Epidermal melanocyte (primary cell): Measurements from ENCODE around the gene RNF208.

ENCODE experiments used
- DNase-seq: peaks from one replicate; pipeline ENCODE4 v3.0.0; 2011; ENCODE audit warnings: low spot score; ENCODE audit not compliant: insufficient read length

Gene RNF208

GRCh38 chr9:137178201-137178938, 43.7 kb downstream of the RNF208 start:
- no peak for DNase-seq

- DNase-seq = peak; percentile 68
These were observed 45.5 kb downstream of the RNF208 start for GRCh38 chr9:137176302-137177182.

- no peak for DNase-seq
These were observed 46.6 kb downstream of the RNF208 start for GRCh38 chr9:137175345-137175961.

DNA sequence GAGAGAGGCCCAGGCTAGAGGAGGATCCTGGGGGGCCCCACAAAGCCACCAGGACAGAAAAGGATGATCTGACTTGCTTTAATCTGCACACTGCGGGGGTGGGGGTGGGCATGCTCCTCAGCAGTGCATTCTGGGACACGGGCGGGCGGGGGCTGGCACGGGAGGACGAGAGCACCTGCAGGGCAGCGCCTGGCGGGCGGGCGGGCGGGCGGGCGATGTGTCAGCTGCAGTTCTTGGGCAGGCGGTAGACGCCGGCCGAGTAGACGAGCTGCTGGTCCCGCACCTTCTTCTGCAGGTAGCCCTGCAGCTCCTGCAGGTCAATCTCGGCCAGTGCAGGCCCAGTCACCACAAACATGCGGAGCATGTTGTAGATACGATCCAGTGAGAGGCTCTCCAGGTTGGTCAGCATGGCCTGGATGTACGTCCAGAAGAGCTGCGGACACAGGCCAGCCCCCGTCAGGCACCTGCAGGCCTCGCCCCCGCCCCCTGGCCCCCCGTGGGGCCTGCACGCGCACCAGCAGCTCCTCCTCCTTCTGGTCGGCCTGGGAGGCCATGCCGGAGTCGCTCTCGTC, 47.2 kb downstream of the RNF208 start:
- DNase-seq = no peak

DNA sequence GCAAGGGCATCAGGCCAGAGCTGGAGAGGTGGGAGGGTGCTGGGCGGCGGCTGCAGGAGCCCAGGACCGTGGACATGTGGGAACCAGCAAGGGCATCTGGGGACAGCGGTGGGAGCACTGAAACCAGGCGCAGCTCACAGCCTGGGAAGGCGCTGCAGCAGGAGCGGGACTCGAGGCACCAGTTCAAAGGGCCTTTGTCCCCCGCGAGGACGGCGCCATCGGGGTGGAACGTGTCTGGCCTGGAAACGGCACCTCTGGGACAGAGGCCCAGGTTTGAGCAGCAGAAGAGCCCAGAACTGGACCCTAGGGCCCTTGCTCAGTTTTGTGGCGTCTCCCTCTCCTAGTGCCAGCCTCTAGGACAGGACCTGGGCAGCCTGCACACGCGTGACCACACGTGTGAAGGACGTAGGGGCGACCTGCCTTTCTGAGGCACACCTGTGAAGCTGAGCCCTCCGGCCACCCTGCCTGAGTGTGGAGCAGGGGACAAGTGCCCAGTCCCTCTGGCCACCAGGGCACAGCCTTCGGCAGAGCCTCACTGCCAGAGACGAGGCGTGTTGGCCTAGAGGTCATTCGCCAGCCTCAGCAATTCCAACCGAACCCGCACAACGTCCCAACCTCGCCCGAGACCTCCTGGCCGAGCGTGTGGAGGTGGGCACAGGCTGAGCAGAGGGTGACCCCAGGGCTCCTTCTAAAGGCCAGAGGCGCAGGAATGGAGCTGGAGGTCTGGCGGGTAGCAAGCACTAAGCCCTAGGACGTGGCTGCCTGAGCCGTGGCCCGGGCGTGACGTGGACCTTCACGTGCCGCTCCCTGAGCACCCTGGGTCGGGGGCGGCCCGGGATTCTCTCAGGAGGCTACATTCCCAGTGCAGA, 48.0 kb downstream of the RNF208 start:
- no peak for DNase-seq

GRCh38 chr9:137172901-137173795, 48.9 kb downstream of the RNF208 start:
- DNase-seq = no peak

- no peak for DNase-seq
These were observed 50.7 kb downstream of the RNF208 start for GRCh38 chr9:137171149-137171900.

DNA sequence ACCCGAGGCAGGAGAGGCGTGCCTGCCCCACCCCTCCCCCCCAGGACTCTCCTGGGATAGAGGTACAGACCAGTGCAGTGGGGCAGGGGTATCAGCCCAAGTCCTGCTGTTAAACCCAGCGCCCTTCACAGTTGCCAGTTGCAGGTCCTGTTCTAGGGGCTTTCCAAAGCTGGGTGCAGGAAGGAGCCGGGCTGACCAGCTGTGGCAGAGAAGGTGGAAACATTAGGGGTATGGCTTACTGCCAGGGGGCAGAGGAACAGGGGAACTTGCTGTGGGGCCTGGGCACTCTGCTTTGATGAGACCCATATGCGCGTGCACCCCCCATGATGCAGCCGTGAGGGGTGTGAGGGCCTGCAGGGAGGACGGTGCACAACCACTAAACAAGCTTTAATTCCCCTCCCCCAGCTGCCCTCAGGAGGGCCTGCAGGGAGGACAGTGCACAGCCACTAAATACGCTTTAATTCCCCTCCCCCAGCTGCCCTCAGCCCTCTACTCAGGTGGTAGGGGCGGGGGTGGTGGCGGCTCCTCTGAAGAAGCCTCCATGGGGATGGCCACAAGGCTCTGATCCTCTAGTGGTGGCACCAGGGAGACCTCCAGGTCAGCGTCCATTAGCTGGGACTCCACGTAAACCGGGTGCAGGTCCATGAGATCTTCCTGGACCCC, 51.4 kb downstream of the RNF208 start:
- DNase-seq = peak; percentile 20
